Glomerular visceral epithelial cell (primary cell): ENCODE results near the gene RFTN2.

Experiments
- DNase-seq: peaks from one replicate; pipeline ENCODE4 v3.0.0-alpha.2; 2016; ENCODE audit errors: extremely low spot score

RFTN2 gene

DNA sequence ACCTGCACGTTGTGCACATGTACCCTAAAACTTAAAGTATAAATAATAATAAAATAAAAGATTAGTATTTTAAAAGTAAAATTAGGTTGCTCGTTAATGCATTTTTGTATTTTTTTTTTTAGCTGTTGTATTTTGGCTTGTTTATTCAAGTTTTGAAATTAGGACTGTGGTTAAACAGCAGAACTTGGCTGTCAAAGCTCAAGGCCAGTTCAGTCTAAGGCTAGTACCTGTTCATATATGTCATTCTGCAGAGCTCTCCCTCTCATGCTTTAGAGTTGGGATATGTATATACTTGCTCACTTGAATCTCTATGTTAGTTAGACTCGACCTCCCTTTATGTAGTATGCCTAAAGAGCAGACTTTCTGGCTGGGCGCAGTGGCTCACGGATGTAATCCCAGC, 126.8 kb downstream of the RFTN2 start:
- DNase-seq, result no peak

- no peak for DNase-seq
These were observed 128.1 kb downstream of the RFTN2 start for GRCh38 chr2:197547163-197547900.

GRCh38 chr2:197543206-197543605, 132.2 kb downstream of the RFTN2 start:
- no peak for DNase-seq

- DNase-seq, result no peak
These were observed 135.7 kb downstream of the RFTN2 start for GRCh38 chr2:197539734-197540133.

DNA sequence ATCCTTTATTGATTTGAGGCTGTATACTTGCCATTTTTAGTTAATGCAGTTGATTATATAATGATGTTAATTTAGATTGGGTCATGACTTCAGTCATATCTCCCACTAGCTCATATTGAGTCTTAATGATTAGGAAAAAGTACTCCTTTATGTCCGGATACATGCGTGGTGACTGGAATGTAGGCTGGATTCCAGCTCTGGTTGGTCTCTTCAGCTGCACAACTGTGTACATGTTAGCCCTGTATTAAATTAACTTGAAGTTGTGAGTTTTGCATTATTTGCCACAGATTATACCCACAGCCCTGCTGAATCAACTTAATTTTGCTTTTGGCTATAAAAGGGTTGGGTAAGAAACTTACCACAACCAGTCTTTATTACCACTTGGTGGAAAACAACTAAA, 137.0 kb downstream of the RFTN2 start:
- DNase-seq, result no peak
